ACC112 (cell line): ENCODE results near the gene KAT8.
A peak's percentile ranks its signal among the peaks of the same experiment; 100 is the strongest.
"Not testable (repeated sequence)": the region's sequence is repeated elsewhere in the genome, so short reads cannot be mapped to it uniquely, and the experiment has no call there.

Experiments used
- H2AFZ ChIP-seq: fragments of 200-600 bp; sonication (generic); one replicate; pipeline ENCODE4 v1.6.0; 2017; ENCODE audit warnings: antibody characterized with exemption, low read length; ENCODE audit not compliant: unreplicated experiment
- H3K27ac ChIP-seq: fragments of 200-600 bp; sonication (generic); 2 replicates; pipeline ENCODE4 v1.5.1; 2014; ENCODE audit warnings: low read depth, mild to moderate bottlenecking, antibody characterized with exemption, low read length, moderate library complexity
- H3K27me3 ChIP-seq: fragments of 200-600 bp; sonication (generic); 2 replicates; pipeline ENCODE4 v1.6.1; 2014; ENCODE audit warnings: mild to moderate bottlenecking, antibody characterized with exemption, low read length, moderate library complexity, mixed read lengths; ENCODE audit not compliant: insufficient read depth
- H3K36me3 ChIP-seq: fragments of 200-600 bp; sonication (generic); 2 replicates; pipeline ENCODE4 v1.6.1; 2016; ENCODE audit warnings: mild to moderate bottlenecking, antibody characterized with exemption, low read length, moderate library complexity, mixed read lengths; ENCODE audit not compliant: insufficient read depth
- H3K4me1 ChIP-seq: fragments of 200-600 bp; sonication (generic); one replicate; pipeline ENCODE4 v1.6.1; 2016; ENCODE audit warnings: low read length, mixed read lengths; ENCODE audit not compliant: insufficient read depth, unreplicated experiment, control insufficient read depth
- H3K4me3 ChIP-seq: fragments of 200-600 bp; sonication (generic); 2 replicates; pipeline ENCODE4 v1.5.1; 2014; ENCODE audit warnings: mild to moderate bottlenecking, low read depth, low read length
- H3K79me2 ChIP-seq: fragments of 200-600 bp; sonication (generic); one replicate; pipeline ENCODE4 v1.6.0; 2016; ENCODE audit warnings: low read length; ENCODE audit not compliant: control insufficient read depth, unreplicated experiment, insufficient read depth

Gene KAT8

DNA sequence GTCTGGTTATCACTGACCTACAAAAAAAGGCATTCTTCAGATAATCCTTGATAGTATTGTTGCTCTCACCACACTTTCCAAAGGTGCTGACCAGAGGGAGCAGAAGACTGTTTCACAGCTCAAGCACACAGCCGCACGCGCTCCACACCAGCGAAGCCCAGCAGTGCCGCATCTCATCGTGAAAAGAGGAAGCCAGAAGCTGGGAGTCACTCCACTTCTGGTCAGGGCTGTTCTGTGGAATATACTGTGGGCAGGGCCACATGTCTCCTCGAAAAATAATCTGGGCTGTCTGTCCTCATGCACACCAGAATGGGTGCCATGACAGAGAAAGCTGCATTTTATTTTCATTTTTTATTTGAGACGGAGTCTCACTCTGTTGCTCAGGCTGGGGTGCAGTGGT, 39.7 kb downstream of the KAT8 start:
- Histone ChIP-seq H3K27ac (no peak overlapping the region), H2AFZ (peak overlapping the region; percentile 12), H3K27me3 (no peaks in the 10 kb centered on the region), H3K4me3 (no peak overlapping the region; the same call in 1 of the 2 replicates), H3K79me2 (no peaks in the 10 kb centered on the region), H3K4me1 (no peaks in the 10 kb centered on the region), H3K36me3 (no peaks in the 10 kb centered on the region)

DNA sequence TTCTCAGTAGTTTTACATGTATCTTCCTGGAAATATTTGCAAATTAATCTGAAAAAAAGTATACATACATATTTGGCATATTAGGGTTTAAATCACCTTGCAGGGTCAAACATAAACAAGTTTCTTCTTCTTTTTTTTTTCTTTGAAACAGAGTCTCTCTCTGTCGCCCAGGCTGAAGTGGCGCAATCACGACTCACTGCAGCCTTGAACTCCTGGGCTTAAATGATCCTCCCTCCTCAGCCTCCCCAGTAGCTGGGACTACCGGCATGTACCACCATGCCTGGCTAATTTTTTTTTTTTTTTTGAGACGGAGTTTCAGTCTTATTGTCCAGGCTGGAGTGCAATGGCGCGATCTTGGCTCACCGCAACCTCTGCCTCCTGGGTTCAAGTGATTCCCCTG, 49.9 kb downstream of the KAT8 start:
- Histone ChIP-seq H3K27ac (no peak overlapping the region), H3K36me3 (no peaks in the 10 kb centered on the region), H3K79me2 (no peaks in the 10 kb centered on the region), H3K4me3 (no peak overlapping the region), H3K27me3 (no peaks in the 10 kb centered on the region), H3K4me1 (no peaks in the 10 kb centered on the region), H2AFZ (no peak overlapping the region)

DNA sequence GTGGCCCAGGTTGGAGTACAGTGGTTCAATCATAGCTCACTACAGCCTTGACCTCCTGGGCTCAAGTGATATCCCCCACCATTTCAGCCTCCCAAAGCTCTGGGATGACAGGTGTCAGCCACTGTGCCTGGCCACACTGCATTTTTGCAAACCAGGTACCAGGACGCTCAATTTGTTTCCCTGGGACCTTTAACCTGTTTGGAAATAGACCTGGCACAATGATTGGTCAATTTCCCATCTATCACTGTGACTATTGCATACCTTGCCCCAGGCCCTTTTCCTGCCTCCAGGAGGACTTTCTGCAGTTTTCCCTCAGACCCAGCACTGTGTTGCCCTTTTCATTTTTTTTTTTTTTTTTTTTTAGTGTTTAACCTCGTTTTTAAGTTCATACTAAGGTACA, 51.4 kb downstream of the KAT8 start:
- Histone ChIP-seq H3K4me1 (no peaks in the 10 kb centered on the region), H3K4me3 (no peak overlapping the region), H3K27ac (no peak overlapping the region), H2AFZ (no peak overlapping the region), H3K27me3 (no peaks in the 10 kb centered on the region), H3K36me3 (no peaks in the 10 kb centered on the region), H3K79me2 (no peaks in the 10 kb centered on the region)

DNA sequence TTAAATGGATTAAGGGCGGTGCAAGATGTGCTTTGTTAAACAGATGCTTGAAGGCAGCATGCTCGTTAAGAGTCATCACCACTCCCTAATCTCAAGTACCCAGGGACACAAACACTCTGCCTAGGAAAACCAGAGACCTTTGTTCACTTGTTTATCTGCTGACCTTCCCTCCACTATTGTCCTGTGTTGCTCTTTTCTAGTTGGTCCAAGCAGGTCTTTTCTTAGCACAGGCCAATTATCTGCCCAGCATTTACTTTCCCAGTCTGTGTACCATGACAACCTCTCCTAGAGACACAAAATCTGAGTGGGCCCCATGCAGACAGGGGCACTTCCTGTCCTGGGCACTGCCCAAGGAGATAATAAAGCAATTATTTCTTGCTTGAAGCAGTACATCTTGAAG, 52.6 kb downstream of the KAT8 start:
- H3K27me3 ChIP-seq, H3K79me2 ChIP-seq, H3K36me3 ChIP-seq, H3K27ac ChIP-seq, H3K4me3 ChIP-seq, H2AFZ ChIP-seq, H3K4me1 ChIP-seq: not testable (repeated sequence)

DNA sequence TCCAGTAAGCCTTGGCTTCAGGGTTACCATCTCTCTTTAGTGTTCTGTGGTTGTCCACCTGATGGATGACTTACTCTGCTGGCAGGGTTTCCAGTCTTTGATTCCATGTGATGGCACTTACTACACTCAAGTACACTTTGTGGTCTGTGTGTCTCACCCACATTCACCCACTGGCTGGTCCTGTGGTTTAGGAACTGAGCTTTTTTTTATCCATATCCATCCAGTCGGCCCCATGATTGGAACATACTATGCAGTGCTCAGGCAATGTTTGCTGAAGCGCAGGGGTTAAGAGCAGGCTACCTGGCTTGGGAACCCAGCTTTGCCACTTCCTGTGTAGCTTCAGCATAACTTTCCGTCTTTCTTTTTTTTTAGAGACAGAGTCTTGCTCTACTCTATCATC, 59.7 kb downstream of the KAT8 start:
- Histone ChIP-seq H3K4me1 (peaks cover 6% of the 10 kb centered on the region), H3K4me3 (no peak overlapping the region), H3K27ac (no peak overlapping the region), H3K27me3 (no peaks in the 10 kb centered on the region), H3K79me2 (peaks cover 27% of the 10 kb centered on the region), H2AFZ (no peak overlapping the region), H3K36me3 (peaks cover 8% of the 10 kb centered on the region; the same call in 1 of the 2 replicates)

DNA sequence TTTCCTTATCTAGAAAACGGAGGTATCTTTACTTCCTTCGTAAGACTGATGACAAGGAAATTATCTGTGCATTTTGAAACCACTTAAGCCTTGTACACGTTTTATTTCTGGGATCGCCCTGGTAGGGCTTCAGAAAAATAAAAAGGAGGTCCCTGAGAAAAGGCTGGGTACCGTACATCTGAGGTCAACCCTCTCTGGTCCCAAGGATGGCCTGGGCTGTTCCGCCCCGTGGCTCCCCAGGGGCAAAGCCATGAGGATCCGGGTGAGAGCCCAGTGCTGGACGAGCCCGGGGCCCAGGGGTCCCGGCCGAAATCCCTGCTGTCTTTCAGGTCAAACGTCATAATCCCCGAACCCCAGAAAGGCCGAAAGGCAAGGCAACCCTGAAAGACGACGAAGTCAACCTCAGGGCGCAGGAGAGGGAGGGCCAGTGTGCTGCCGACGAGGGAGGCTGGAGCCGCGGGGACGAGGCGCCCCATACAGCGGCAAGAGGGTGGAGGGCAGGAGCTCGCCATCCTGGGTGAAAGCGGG, 61.8 kb downstream of the KAT8 start:
- peak overlapping the region; percentile 88 for H2AFZ ChIP-seq
- peaks cover 24% of the 10 kb centered on the region for H3K36me3 ChIP-seq
- peak overlapping the region; percentile 86 for H3K27ac ChIP-seq
- H3K27me3 ChIP-seq, result no peaks in the 10 kb centered on the region
- peaks cover 49% of the 10 kb centered on the region for H3K79me2 ChIP-seq
- H3K4me1 ChIP-seq, result peaks cover 24% of the 10 kb centered on the region
- H3K4me3 ChIP-seq, result peak overlapping the region; percentile 89

DNA sequence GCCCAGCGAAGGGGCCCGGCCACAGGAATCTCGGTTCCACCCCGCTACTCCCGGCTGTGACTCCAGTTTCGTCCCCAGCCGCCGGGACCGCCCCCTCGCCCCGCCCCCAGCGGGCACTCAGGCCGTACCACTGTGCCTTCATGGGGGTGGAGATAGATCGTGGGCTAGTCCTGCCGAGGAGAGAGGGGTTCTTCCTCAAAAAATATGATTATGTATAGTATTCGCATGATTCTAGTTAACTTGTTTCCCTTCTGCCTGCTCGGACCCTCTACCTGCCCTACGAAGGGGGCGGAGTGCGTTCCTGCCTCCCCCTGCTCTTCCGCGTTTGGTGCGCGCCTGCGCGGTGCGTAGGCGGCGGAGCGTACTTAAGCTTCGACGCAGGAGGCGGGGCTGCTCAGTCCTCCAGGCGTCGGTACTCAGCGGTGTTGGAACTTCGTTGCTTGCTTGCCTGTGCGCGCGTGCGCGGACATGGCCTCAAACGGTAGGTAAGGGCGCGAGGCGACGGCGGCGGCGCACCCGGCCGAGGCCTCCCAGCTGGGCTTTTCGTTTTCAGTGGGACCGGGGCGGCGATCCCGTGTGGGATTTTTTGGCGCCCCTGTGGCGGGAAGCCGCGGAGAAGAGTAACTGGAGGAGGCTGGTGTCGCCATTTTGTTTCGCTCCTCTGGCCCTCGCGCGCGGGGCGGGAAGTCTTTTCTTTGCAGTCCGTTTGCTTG, 62.4 kb downstream of the KAT8 start, which contains the start of gene FUS:
TSS of gene FUS (plus strand) at position 393 of the 713 bp plus-strand sequence. CDS start at position 469, 76 bp downstream.
- Histone ChIP-seq H3K36me3 (peaks cover 27% of the 10 kb centered on the region), H3K27ac (peak within 1 kb of the TSS; percentile 86), H3K79me2 (peaks cover 54% of the 10 kb centered on the region), H3K27me3 (no peaks in the 10 kb centered on the region), H2AFZ (peak within 1 kb of the TSS; percentile 88), H3K4me1 (peaks cover 25% of the 10 kb centered on the region), H3K4me3 (peak within 1 kb of the TSS; percentile 89)
